Measurements from ENCODE around the gene CLDN19. TPM values are rescaled to one million over a fixed set of nuclear protein-coding genes. Genes with fewer than 3 reads are reported as not detected.

CLDN19 gene
- total and polyA plus RNA-seq, 2 donors (not counting 1 experiment from before 2014, with no cell fraction given): 0.03 TPM; not detected in 1

DNA sequence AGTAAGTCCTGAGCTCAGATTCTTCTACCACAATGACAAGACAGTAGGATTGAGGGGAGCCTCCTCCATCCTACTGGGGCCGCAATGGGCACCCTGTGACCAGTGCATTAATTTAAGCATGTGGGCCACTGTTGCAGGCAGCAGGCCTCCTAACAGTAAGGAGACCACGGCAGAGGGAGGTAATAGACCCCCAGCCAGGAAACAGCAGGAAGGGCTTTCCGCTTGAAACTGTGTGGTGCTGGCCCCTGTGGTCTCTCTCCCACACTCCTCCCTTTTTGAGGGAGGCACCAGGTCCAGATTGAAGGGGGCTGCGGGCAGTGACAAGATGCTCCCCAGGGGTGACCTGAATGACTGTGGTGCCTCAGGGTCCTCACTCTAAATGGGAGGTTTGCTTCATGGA, 1.7 kb upstream of the CLDN19 start:
- ATAC-seq (ENCODE audit: low read depth): no peak
- intact Hi-C loops (cut with micrococcal nuclease): no loop called here
- no peak overlapping the region for H2AFZ ChIP-seq (ENCODE audit: insufficient read depth, low read depth, low read length, poor library complexity, severe bottlenecking)
- H3K36me3 ChIP-seq (replicated peaks in 1 of 2; ENCODE audit: control extremely low read depth in 1 of 2, control insufficient read depth in 1 of 2, extremely low read depth in 1 of 2, insufficient read depth in 2 of 2, low read length in 1 of 2): peaks cover 0 to 9% of the 10 kb centered on the region in 2 experiments
- no peak overlapping the region for H3K9ac ChIP-seq (ENCODE audit: low read length)
- 88% methylated on average over 4 of the region's 4 CpGs for WGBS (ENCODE audit: insufficient coverage)
- no peak overlapping the region for H3K4me2 ChIP-seq (replicated peaks; ENCODE audit: low read depth, low read length, poor library complexity, severe bottlenecking)
- H3K9me3 ChIP-seq (ENCODE audit: control extremely low read depth in 1 of 3, control insufficient read depth in 2 of 3, insufficient read depth in 1 of 3, low read length in 2 of 3): no peaks in the 10 kb centered on the region
- ChIA-PET POLR2A (no interaction called here), CTCF (no interaction called here)
- H3K79me2 ChIP-seq (ENCODE audit: control insufficient read depth, insufficient read depth, low read length): no peaks in the 10 kb centered on the region
- peaks cover 9 to 13% of the 10 kb centered on the region in 2 donors for H3K4me1 ChIP-seq (ENCODE audit: control insufficient read depth in 2 of 2, insufficient read depth in 2 of 2, low read length in 2 of 2)
- H3K27ac Mint-ChIP-seq: no peak overlapping the region
- H3K27ac ChIP-seq (ENCODE audit: low read length in 2 of 2): no peak overlapping the region
- no peaks in the 10 kb centered on the region for H4K20me1 ChIP-seq (ENCODE audit: control insufficient read depth, insufficient read depth, low read length, poor library complexity, severe bottlenecking)
- DNase-seq: no peak
- no peaks in the 10 kb centered on the region for H3K9me3 Mint-ChIP-seq (ENCODE audit: insufficient read depth)
- H3K4me3 Mint-ChIP-seq: no peak overlapping the region
- TF ChIP-seq CTCF (IDR thresholded peaks at IDR 0.05): no peak
- TF ChIP-seq EZH2 (IDR thresholded peaks at IDR 0.05; ENCODE audit: borderline replicate concordance, insufficient read depth, low read depth, low read length, poor library complexity, severe bottlenecking): no peak
- H3K27me3 Mint-ChIP-seq: no peaks in the 10 kb centered on the region
- no peaks in the 10 kb centered on the region for H3K27me3 ChIP-seq (replicated peaks in 1 of 4; ENCODE audit: control extremely low read depth in 1 of 4, control insufficient read depth in 3 of 4, insufficient read depth in 4 of 4, low read length in 3 of 4)
- H3K4me1 Mint-ChIP-seq: peaks cover 8% of the 10 kb centered on the region
- H3K4me3 ChIP-seq (ENCODE audit: control extremely low read depth in 1 of 5, extremely low read depth in 1 of 5, insufficient read depth in 1 of 5, low read depth in 2 of 5, low read length in 4 of 5): no peak overlapping the region

GRCh38 chr1:42740851-42741580, 980 bp upstream of the CLDN19 start:
- no peak overlapping the region for H2AFZ ChIP-seq (ENCODE audit: insufficient read depth, low read depth, low read length, poor library complexity, severe bottlenecking)
- Mint-ChIP-seq H3K4me3 (no peak overlapping the region), H3K4me1 (peaks cover 8% of the 10 kb centered on the region), H3K27me3 (no peaks in the 10 kb centered on the region), H3K27ac (no peak overlapping the region), H3K9me3 (ENCODE audit: insufficient read depth) (no peaks in the 10 kb centered on the region)
- H4K20me1 ChIP-seq (ENCODE audit: control insufficient read depth, insufficient read depth, low read length, poor library complexity, severe bottlenecking): no peaks in the 10 kb centered on the region
- DNase-seq: no peak
- WGBS (ENCODE audit: insufficient coverage): 92% methylated on average over 11 of the region's 19 CpGs
- intact Hi-C loops (cut with micrococcal nuclease): no loop called here
- no peaks in the 10 kb centered on the region for H3K9me3 ChIP-seq (ENCODE audit: control extremely low read depth in 1 of 3, control insufficient read depth in 2 of 3, insufficient read depth in 1 of 3, low read length in 2 of 3)
- peaks cover 0 to 4% of the 10 kb centered on the region in 2 experiments for H3K36me3 ChIP-seq (replicated peaks in 1 of 2; ENCODE audit: control extremely low read depth in 1 of 2, control insufficient read depth in 1 of 2, extremely low read depth in 1 of 2, insufficient read depth in 2 of 2, low read length in 1 of 2)
- CTCF ChIA-PET: no interaction called here
- H3K4me2 ChIP-seq (replicated peaks; ENCODE audit: low read depth, low read length, poor library complexity, severe bottlenecking): no peak overlapping the region
- H3K4me1 ChIP-seq (ENCODE audit: control insufficient read depth in 2 of 2, insufficient read depth in 2 of 2, low read length in 2 of 2): peaks cover 10 to 16% of the 10 kb centered on the region in 2 donors
- ATAC-seq (ENCODE audit: low read depth): no peak
- H3K27ac ChIP-seq (ENCODE audit: low read length in 2 of 2): no peak overlapping the region
- no peak overlapping the region for H3K9ac ChIP-seq (ENCODE audit: low read length)
- H3K79me2 ChIP-seq (ENCODE audit: control insufficient read depth, insufficient read depth, low read length): no peaks in the 10 kb centered on the region
- TF ChIP-seq EZH2 (IDR thresholded peaks at IDR 0.05; ENCODE audit: borderline replicate concordance, insufficient read depth, low read depth, low read length, poor library complexity, severe bottlenecking): no peak
- no peak for TF ChIP-seq CTCF (IDR thresholded peaks at IDR 0.05)
- POLR2A ChIA-PET: no interaction called here
- H3K27me3 ChIP-seq (replicated peaks in 1 of 4; ENCODE audit: control extremely low read depth in 1 of 4, control insufficient read depth in 3 of 4, insufficient read depth in 4 of 4, low read length in 3 of 4): no peaks in the 10 kb centered on the region
- no peak overlapping the region for H3K4me3 ChIP-seq (ENCODE audit: control extremely low read depth in 1 of 5, extremely low read depth in 1 of 5, insufficient read depth in 1 of 5, low read depth in 2 of 5, low read length in 4 of 5)

Measured in B cell (primary cell).